GM12891 (cell line): ENCODE measurements around the gene ZFAND3.

Experiments
- POLR2A ChIP-seq: IDR thresholded peaks from 2 replicates; pipeline ENCODE4 v1.6.1; 2011; ENCODE audit warnings: low read depth, low read length, control low read depth
- TAF1 ChIP-seq: IDR thresholded peaks from 2 replicates; pipeline ENCODE4 v1.6.1; 2011; ENCODE audit warnings: low read depth, low read length, control low read depth

- TF ChIP-seq POLR2A (no peak), TAF1 (no peak)
Observed at GRCh38 chr6:38162493-38163185, 343.1 kb downstream of the ZFAND3 start.
